Left ventricle myocardium inferior (tissue), 1 donor: ENCODE measurements around the gene ZRANB1. TPM values are rescaled to one million over a fixed set of nuclear protein-coding genes. Genes with fewer than 3 reads are reported as not detected.

ENCODE experiments used
- DNase-seq: peaks from one replicate; pipeline ENCODE4 v3.0.0-alpha.2; 2020
- H3K27ac ChIP-seq: fragments of 200-600 bp; replicated peaks from 2 replicates; pipeline ENCODE4 v1.8.0; 2021
- H3K27me3 ChIP-seq: fragments of 200-600 bp; 2 replicates; pipeline ENCODE4 v1.8.0; 2021; ENCODE audit warnings: low read depth
- H3K36me3 ChIP-seq: fragments of 200-600 bp; 2 replicates; pipeline ENCODE4 v1.8.0; 2021
- H3K4me1 ChIP-seq: fragments of 200-600 bp; 2 replicates; pipeline ENCODE4 v1.8.0; 2021
- H3K4me3 ChIP-seq: fragments of 200-600 bp; 2 replicates; pipeline ENCODE4 v1.8.0; 2021; ENCODE audit warnings: mild to moderate bottlenecking, moderate library complexity
- H3K9me3 ChIP-seq: fragments of 200-600 bp; replicated peaks from 2 replicates; pipeline ENCODE4 v1.8.0; 2021
- CTCF ChIP-seq: fragments of 200-600 bp; IDR thresholded peaks from 2 replicates; pipeline ENCODE4 v1.8.0; 2021; ENCODE audit warnings: antibody characterized with exemption, mild to moderate bottlenecking, borderline replicate concordance
- intact Hi-C: fragments of 100-400 bp; cut with micrococcal nuclease; formaldehyde crosslinking; loops from one replicate; pipeline ENCODE4 v1.11.0; 2022
- total RNA-seq: library from RNA; stranded (reverse); fragmentation: NEBNext Ultra II Directional; extraction: Animal tissue kit (Norgen Biotek cat#: 25700); gene quantifications from one replicate; pipeline ENCODE4 v1.2.1, GENCODE V29; 2021
- donor health status: DM: no; HTN: yes; CAD: no; lungs with severe emphysema.

Gene ZRANB1
- total RNA-seq, 1 donor from 2014 or later = 25.3 TPM

GRCh38 chr10:124994573-124995473 is 52.9 kb downstream of the ZRANB1 start:
- no peaks in the 10 kb centered on the region for H3K27me3 ChIP-seq
- no peak for TF ChIP-seq CTCF
- H3K36me3 ChIP-seq = peaks cover 79% of the 10 kb centered on the region
- no peaks in the 10 kb centered on the region for H3K9me3 ChIP-seq
- intact Hi-C loops = loop anchor here (10.0 kb wide), 1 partner anchor 50 kb away; no protein-coding TSS in a partner anchor
- H3K27ac ChIP-seq = peak overlapping the region; percentile 40
- peak; percentile 15 for DNase-seq
- peaks cover 47% of the 10 kb centered on the region for H3K4me1 ChIP-seq
- no peak overlapping the region for H3K4me3 ChIP-seq

- no peak overlapping the region for H3K4me3 ChIP-seq
- TF ChIP-seq CTCF = no peak
- intact Hi-C loops = loop anchor here (10.0 kb wide), 1 partner anchor 49 kb away; no protein-coding TSS in a partner anchor
- peaks cover 47% of the 10 kb centered on the region for H3K4me1 ChIP-seq
- DNase-seq = no peak
- H3K27me3 ChIP-seq = no peaks in the 10 kb centered on the region
- peak overlapping the region; percentile 40 for H3K27ac ChIP-seq
- H3K36me3 ChIP-seq = peaks cover 76% of the 10 kb centered on the region
- H3K9me3 ChIP-seq = no peaks in the 10 kb centered on the region
Measured at GRCh38 chr10:124995605-124996004, 53.7 kb downstream of the ZRANB1 start.

DNA sequence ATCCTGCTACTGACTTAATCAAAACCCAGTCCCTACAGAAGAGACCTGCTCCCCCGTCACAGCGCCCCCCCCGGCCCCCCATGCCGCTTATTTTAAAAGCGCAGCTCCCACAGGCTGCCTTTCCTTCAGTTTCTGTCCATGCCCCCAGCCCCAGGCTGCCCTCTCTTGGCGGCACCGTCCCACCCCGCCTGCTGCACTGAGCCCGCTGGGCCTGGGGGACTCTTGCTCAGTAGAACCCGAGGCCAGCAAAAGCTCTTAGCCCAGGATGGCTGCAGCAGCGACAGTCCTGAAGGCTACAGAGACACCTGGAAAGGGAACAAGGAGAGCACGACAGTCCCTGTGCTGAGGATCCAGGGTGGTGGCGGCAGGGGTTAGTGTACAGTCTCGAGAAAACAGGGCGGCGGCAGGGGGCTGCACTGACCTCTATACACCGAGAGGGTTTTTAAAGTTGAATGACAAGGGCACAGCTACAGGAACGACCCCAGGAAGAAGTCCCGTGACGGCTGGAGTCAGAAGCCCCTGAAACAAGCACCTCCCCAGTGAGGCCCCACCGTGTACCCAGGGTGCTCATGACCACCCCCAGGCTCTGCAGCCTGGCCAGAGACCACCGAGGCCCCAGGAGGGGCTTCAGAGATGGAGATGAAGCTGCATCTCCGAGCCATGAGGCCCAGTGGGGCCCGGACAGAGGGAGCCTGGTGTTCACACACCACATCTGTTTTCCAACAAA is 54.4 kb downstream of the ZRANB1 start:
- Histone ChIP-seq H3K4me3 (no peak overlapping the region), H3K9me3 (no peaks in the 10 kb centered on the region), H3K36me3 (peaks cover 72% of the 10 kb centered on the region), H3K4me1 (peaks cover 49% of the 10 kb centered on the region), H3K27me3 (no peaks in the 10 kb centered on the region), H3K27ac (no peak overlapping the region)
- intact Hi-C loops = loop anchor here (10.0 kb wide), 1 partner anchor 49 kb away; no protein-coding TSS in a partner anchor
- no peak for TF ChIP-seq CTCF
- DNase-seq = peak; percentile 11

DNA sequence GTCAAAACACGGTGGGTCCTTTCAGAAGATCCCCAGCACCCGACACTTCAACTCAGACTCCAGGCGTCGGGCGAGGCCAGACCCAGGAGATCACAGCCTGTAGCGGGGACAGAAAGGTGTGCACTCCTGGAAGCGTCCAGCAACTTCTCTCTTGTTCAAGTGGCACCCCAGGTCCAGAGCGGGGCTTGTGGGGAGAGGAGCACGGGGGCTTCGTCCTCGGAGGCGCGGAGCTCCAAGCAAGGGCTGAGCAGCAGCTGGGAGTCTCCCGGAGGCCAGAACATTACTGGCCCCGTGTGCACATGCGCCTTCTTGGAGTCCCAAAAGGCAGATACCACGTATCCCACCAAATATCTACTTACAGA is 54.9 kb downstream of the ZRANB1 start:
- peaks cover 72% of the 10 kb centered on the region for H3K36me3 ChIP-seq
- H3K27ac ChIP-seq = no peak overlapping the region
- no peaks in the 10 kb centered on the region for H3K27me3 ChIP-seq
- intact Hi-C loops = loop anchor here (10.0 kb wide), 1 partner anchor 48 kb away; no protein-coding TSS in a partner anchor
- no peaks in the 10 kb centered on the region for H3K9me3 ChIP-seq
- peak; percentile 12 for DNase-seq
- no peak for TF ChIP-seq CTCF
- H3K4me1 ChIP-seq = peaks cover 54% of the 10 kb centered on the region
- H3K4me3 ChIP-seq = no peak overlapping the region

GRCh38 chr10:124997306-124997705 is 55.4 kb downstream of the ZRANB1 start:
- intact Hi-C loops = loop anchor here (10.0 kb wide), 1 partner anchor 47 kb away; no protein-coding TSS in a partner anchor
- no peak overlapping the region for H3K4me3 ChIP-seq
- peaks cover 72% of the 10 kb centered on the region for H3K36me3 ChIP-seq
- DNase-seq = no peak
- no peak overlapping the region for H3K27ac ChIP-seq
- no peaks in the 10 kb centered on the region for H3K9me3 ChIP-seq
- peaks cover 55% of the 10 kb centered on the region for H3K4me1 ChIP-seq
- TF ChIP-seq CTCF = no peak
- no peaks in the 10 kb centered on the region for H3K27me3 ChIP-seq
